ENCODE data around the gene PARVB. TPM values are rescaled to one million over a fixed set of nuclear protein-coding genes. Genes with fewer than 3 reads are reported as not detected.
A peak's percentile ranks its signal among the peaks of the same experiment; 100 is the strongest.

The PARVB gene
- total and polyA plus RNA-seq, 2 of the 8 experiments (the other 6 are each of a cell fraction or from before 2014, with no cell fraction given): 14.5 to 18.6 TPM

DNA sequence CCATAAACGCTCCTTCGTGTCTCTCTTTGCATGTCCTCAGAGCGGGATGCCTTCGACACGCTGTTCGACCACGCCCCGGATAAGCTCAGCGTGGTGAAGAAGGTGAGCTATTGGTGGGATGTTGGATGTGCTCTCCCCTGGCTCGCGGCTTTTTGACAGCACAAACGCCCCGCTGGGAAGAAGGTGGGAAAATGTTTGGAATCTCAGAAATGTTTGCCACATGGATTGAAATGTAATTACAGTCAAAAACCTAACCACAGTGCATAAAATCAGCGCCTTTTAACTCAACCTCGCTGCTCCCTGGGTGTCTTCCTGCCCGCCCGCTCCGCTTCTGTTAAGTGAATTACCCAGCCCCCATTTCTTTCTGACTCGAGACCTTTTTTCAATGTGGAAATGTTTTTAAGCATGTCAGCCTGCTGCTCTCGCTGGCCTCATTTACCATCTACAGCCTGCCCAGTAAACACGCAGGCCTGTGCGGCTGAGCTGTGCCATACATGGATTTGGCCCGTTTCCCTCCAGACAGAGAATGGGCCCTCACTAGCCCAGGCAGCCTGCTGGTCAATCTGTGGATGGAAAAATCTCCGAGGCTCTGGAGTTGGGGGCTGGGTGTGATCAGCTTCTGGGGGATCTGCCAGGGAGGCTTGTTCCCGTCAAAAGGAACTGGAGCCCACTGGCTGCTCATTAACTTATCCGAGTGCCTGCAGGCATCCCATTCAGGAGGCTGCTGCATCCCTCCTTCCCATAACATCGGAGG, 123.9 kb downstream of the PARVB start (continued):
- TF ChIP-seq, protein P1, sequence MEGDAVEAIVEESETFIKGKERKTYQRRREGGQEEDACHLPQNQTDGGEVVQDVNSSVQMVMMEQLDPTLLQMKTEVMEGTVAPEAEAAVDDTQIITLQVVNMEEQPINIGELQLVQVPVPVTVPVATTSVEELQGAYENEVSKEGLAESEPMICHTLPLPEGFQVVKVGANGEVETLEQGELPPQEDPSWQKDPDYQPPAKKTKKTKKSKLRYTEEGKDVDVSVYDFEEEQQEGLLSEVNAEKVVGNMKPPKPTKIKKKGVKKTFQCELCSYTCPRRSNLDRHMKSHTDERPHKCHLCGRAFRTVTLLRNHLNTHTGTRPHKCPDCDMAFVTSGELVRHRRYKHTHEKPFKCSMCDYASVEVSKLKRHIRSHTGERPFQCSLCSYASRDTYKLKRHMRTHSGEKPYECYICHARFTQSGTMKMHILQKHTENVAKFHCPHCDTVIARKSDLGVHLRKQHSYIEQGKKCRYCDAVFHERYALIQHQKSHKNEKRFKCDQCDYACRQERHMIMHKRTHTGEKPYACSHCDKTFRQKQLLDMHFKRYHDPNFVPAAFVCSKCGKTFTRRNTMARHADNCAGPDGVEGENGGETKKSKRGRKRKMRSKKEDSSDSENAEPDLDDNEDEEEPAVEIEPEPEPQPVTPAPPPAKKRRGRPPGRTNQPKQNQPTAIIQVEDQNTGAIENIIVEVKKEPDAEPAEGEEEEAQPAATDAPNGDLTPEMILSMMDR (IDR thresholded peaks at IDR 0.05; ENCODE audit: control extremely low read depth in 1 of 3, insufficient read depth in 1 of 3, low read depth in 1 of 3, low read length in 3 of 3): no peak
- TF ChIP-seq BCL11A (IDR thresholded peaks at IDR 0.05; ENCODE audit: low read depth in 2 of 2, low read length in 2 of 2) (peak in 1 of 2 experiments; percentile 35), RFX5 (IDR thresholded peaks at IDR 0.05; ENCODE audit: borderline replicate concordance, low read depth, low read length) (no peak), SUZ12 (IDR thresholded peaks at IDR 0.05; ENCODE audit: low read length) (no peak), SP4 (IDR thresholded peaks at IDR 0.05; ENCODE audit: low read length) (peak; percentile 39; the same call in 1 of the 2 replicates), EZH2 (IDR thresholded peaks at IDR 0.05; ENCODE audit: low read depth, low read length, severe bottlenecking) (no peak), SAP30 (IDR thresholded peaks at IDR 0.05; ENCODE audit: insufficient read depth, insufficient replicate concordance, low read length) (peak; percentile 37), CEBPB (IDR thresholded peaks at IDR 0.05; ENCODE audit: low read depth, low read length) (no peak)
